ENCODE results near the gene SLC5A3.

GRCh38 chr21:34100790-34101189 lies 27.4 kb downstream of the SLC5A3 start:
- no peak for TF ChIP-seq CTCF (IDR thresholded peaks at IDR 0.05)
- TF ChIP-seq POLR2A (IDR thresholded peaks at IDR 0.05): no peak
